Activated CD4-positive, alpha-beta T cell treated with anti-CD3 and anti-CD28 coated beads, Interleukin-2, amount 50 U/mL, for 4 hours (primary cell): ENCODE results near the gene CRLF1.

Experiments used
- DNase-seq, 2 experiments: peaks; one replicate each; pipeline ENCODE4 v3.0.0-alpha.2; 2020

Gene CRLF1

GRCh38 chr19:18636183-18636968 is 29.8 kb upstream of the CRLF1 start:
- peak; percentile 99 to 100 for DNase-seq

- DNase-seq: no peak
These were observed 29.2 kb upstream of the CRLF1 start for GRCh38 chr19:18635831-18636182.

- DNase-seq: no peak
These were observed 28.2 kb upstream of the CRLF1 start for GRCh38 chr19:18634612-18635297.

GRCh38 chr19:18633321-18633720 is 26.7 kb upstream of the CRLF1 start:
- DNase-seq: no peak

GRCh38 chr19:18629166-18630088 is 22.8 kb upstream of the CRLF1 start:
- no peak for DNase-seq

GRCh38 chr19:18626906-18627305 is 20.3 kb upstream of the CRLF1 start:
- no peak for DNase-seq

GRCh38 chr19:18620902-18621301 is 14.3 kb upstream of the CRLF1 start:
- DNase-seq: no peak

- no peak for DNase-seq
These were observed 13.7 kb upstream of the CRLF1 start for GRCh38 chr19:18620311-18620710.

GRCh38 chr19:18618236-18618635 is 11.6 kb upstream of the CRLF1 start:
- no peak for DNase-seq

GRCh38 chr19:18617562-18617961 is 11.0 kb upstream of the CRLF1 start:
- no peak for DNase-seq

GRCh38 chr19:18616023-18616422 is 9.4 kb upstream of the CRLF1 start:
- no peak for DNase-seq

- DNase-seq: no peak
These were observed 7.1 kb upstream of the CRLF1 start for GRCh38 chr19:18613589-18614234.

- DNase-seq: peak; percentile 40 to 48
These were observed 6.4 kb upstream of the CRLF1 start, which contains the start of gene TMEM59L for GRCh38 chr19:18612772-18613588. TMEM59L (plus strand) TSS chr19:18612870; CDS start chr19:18612959, 89 bp downstream.

- no peak for DNase-seq
These were observed 5.6 kb upstream of the CRLF1 start for GRCh38 chr19:18612051-18612771.

- peak in 1 of 2 experiments; percentile 36 for DNase-seq
These were observed 4.9 kb upstream of the CRLF1 start for GRCh38 chr19:18611327-18612050.

- no peak for DNase-seq
These were observed 4.1 kb upstream of the CRLF1 start for GRCh38 chr19:18610556-18611326.

GRCh38 chr19:18610245-18610555 is 3.6 kb upstream of the CRLF1 start:
- DNase-seq: no peak

GRCh38 chr19:18609717-18610051 is 3.1 kb upstream of the CRLF1 start:
- DNase-seq: no peak

- DNase-seq: no peak
These were observed 2.5 kb upstream of the CRLF1 start for GRCh38 chr19:18608805-18609716.
